GM19099 (cell line): ENCODE data around the gene CXorf49B.
"Not testable (repeated sequence)": the region's sequence is repeated elsewhere in the genome, so short reads cannot be mapped to it uniquely, and the experiment has no call there.

Experiments used
- POLR2A ChIP-seq: IDR thresholded peaks from 3 replicates; pipeline ENCODE4 v1.6.1; 2011; ENCODE audit warnings: low read depth; ENCODE audit not compliant: insufficient read length; ENCODE audit errors: extremely low read depth

CXorf49B gene

DNA sequence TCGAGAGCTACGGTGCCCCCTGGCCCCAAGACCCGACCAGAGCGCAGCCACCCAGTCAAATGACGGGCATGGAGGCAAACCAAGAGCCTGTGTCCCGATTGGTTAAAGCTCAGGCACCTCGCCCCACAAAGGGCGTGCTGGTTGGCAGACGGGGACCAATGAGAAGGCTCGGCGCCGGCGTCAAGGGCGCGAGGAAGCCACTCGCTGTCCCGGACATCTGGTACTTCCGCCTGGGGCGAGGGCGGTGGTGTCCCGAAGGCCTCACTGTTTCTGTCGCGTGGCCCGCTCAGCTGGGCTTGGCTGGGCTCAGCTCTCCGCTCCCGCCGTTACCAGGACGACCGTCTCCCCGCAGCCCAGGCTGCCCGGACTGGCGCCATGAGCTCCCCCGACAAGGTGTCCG lies at the start of gene CXorf49B:
Gene CXorf49B (plus strand): TSS at position 301 of the 400 bp plus-strand sequence. CDS start 75 bp downstream, at position 376.
- not testable (repeated sequence) for TF ChIP-seq POLR2A

DNA sequence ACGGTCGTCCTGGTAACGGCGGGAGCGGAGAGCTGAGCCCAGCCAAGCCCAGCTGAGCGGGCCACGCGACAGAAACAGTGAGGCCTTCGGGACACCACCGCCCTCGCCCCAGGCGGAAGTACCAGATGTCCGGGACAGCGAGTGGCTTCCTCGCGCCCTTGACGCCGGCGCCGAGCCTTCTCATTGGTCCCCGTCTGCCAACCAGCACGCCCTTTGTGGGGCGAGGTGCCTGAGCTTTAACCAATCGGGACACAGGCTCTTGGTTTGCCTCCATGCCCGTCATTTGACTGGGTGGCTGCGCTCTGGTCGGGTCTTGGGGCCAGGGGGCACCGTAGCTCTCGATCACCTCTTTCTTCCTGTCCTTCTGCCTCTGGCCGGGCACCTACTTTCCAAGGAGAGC lies 45.0 kb upstream of the CXorf49B start, which contains the start of gene CXorf49:
Gene CXorf49 (minus strand): TSS at position 101 of the 400 bp plus-strand sequence. CDS start 134 bp downstream, outside the sequence.
- TF ChIP-seq POLR2A: not testable (repeated sequence)

DNA sequence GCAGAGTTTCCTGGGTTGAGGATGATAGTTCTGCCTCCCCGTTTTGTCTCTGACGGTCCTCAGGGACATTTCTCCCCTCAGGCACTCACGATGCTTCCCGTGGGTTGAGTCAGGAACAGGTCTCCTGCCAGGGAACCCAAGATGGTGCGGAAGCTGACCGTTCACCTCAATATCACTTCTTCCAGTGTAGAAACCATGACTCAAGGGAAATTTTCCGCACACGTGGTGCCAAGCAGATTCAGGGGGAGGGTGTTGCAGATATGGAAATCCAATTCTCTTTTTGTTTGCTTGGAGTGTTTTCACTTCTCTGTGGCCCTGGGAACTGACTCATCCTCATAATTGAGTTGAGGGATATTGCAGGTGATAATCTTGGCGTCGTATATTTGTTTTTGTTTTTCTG lies 46.7 kb downstream of the CXorf49B start:
- no peak for TF ChIP-seq POLR2A

DNA sequence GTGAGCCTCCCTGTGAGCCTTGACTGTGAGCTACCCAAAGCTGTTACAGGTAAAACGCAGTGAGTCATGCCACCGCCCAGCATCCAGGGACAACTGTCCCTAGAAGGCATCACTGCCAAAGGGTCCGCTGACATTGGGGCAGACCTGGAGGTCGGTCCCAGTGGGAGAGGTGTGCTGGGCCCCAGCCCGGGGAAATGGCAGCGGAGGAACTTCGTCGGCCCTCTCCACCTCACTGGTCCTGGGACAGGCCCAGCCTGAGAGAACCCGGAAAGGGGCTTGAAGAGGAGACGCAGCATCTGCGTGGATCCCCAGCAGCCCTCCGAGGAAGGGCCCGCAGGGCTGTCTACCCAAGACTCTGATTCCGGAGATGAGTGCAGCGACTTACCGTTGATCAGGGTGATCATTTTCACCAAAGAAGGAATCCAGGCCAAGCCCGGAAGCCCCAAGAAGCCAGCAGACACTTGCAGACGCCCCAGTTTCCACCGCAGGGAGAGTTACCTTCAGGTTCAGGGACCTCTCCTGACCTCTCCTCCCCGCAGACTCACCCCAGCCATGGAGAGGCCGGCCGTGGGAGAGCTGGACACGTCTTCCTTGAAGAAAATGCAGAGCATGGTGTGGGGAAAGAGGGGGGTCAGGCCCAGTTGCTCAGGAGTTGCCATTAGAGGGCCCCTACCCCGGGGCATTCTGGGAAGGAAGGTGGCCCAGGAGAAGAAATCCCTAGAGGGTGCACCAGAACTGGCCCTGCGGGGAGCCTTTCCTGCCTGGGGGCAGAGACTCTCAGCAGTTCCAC lies 51.2 kb downstream of the CXorf49B start:
- no peak for TF ChIP-seq POLR2A

DNA sequence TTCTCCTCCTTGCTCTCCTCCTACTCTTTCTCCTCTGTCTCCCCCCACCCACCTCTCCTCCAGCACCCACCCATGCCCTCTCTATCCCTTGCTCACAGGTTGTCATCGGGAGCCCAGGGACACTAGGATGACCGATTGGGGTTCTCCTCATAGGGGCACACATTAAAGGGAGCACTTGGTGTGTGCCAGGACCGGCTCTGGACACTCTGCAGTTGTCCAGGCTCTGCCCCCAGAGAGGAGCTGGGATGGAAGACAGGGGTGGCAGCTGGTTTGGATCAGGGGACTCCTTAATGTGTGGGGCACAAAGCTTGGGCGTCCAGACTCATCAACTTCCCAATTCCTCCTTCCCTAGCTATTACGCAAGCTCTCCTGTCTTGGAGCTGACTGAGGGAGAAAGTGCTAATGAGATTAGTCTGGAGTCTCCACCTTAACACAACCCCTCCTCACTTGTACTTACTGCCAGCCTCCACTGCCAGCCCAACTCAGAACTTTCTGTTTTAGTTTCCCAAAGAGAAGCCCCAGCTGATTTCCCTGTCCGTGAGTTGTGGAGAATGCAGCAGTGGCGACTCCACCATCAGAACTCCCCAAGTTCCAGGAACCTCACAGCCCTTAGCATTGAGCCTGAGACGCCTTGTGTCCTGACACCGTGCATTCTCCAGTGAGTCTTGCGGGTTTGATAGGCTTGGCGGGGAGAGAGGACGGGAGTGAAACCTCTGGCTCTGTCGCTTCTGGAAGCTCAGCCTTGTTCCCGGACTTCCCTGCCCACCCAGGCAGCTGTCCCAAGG lies 52.2 kb downstream of the CXorf49B start:
- TF ChIP-seq POLR2A: no peak

DNA sequence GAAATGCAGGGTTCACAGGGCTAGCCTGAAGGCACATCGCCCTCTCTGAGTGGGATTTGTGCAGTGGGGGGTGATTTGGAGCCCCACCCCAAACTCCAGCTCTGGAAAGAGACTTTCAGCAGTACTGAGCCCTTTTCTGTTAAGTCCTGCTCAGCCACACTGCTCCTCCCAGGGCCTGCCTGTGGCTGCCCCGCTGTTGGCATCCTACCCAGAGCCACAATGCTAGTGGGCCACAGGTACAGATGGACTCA lies 52.7 kb downstream of the CXorf49B start:
- TF ChIP-seq POLR2A: no peak
